ENCODE measurements around the gene ABHD2. TPM values are rescaled to one million over a fixed set of nuclear protein-coding genes. Genes with fewer than 3 reads are reported as not detected.

ABHD2 gene
- total RNA-seq, 1 donor from 2014 or later, result 32.3 TPM

GRCh38 chr15:89149501-89150101, 61.3 kb downstream of the ABHD2 start:
- TF ChIP-seq CTCF (IDR thresholded peaks at IDR 0.05; ENCODE audit: unreplicated experiment), result no peak
- Mint-ChIP-seq H3K27ac (ENCODE audit: unreplicated experiment) (no peak overlapping the region), H3K36me3 (ENCODE audit: low read depth, unreplicated experiment) (no peaks in the 10 kb centered on the region), H3K4me3 (ENCODE audit: unreplicated experiment) (no peak overlapping the region), H3K9me3 (ENCODE audit: unreplicated experiment) (no peaks in the 10 kb centered on the region), H3K4me1 (ENCODE audit: unreplicated experiment) (peaks cover 17% of the 10 kb centered on the region), H3K27me3 (ENCODE audit: unreplicated experiment) (no peaks in the 10 kb centered on the region)
- no peak for DNase-seq (ENCODE audit: low spot score)

- no peaks in the 10 kb centered on the region for H3K9me3 Mint-ChIP-seq (ENCODE audit: unreplicated experiment)
- no peak for TF ChIP-seq CTCF (IDR thresholded peaks at IDR 0.05; ENCODE audit: unreplicated experiment)
- peaks cover 17% of the 10 kb centered on the region for H3K4me1 Mint-ChIP-seq (ENCODE audit: unreplicated experiment)
- no peaks in the 10 kb centered on the region for H3K27me3 Mint-ChIP-seq (ENCODE audit: unreplicated experiment)
- no peak overlapping the region for H3K4me3 Mint-ChIP-seq (ENCODE audit: unreplicated experiment)
- no peak overlapping the region for H3K27ac Mint-ChIP-seq (ENCODE audit: unreplicated experiment)
- DNase-seq (ENCODE audit: low spot score), result no peak
- peaks cover 3% of the 10 kb centered on the region for H3K36me3 Mint-ChIP-seq (ENCODE audit: low read depth, unreplicated experiment)
These were observed 62.0 kb downstream of the ABHD2 start for GRCh38 chr15:89150287-89150686.

GRCh38 chr15:89150762-89151664, 62.8 kb downstream of the ABHD2 start:
- peaks cover 7% of the 10 kb centered on the region for H3K36me3 Mint-ChIP-seq (ENCODE audit: low read depth, unreplicated experiment)
- no peak overlapping the region for H3K27ac Mint-ChIP-seq (ENCODE audit: unreplicated experiment)
- H3K27me3 Mint-ChIP-seq (ENCODE audit: unreplicated experiment), result no peaks in the 10 kb centered on the region

GRCh38 chr15:89155122-89155521, 66.9 kb downstream of the ABHD2 start:
- DNase-seq (ENCODE audit: low spot score), result no peak
- peaks cover 7% of the 10 kb centered on the region for H3K36me3 Mint-ChIP-seq (ENCODE audit: low read depth, unreplicated experiment)
- no peak for TF ChIP-seq CTCF (IDR thresholded peaks at IDR 0.05; ENCODE audit: unreplicated experiment)
- H3K4me1 Mint-ChIP-seq (ENCODE audit: unreplicated experiment), result peaks cover 11% of the 10 kb centered on the region
- peak overlapping the region; percentile 23 for H3K4me3 Mint-ChIP-seq (ENCODE audit: unreplicated experiment)
- no peaks in the 10 kb centered on the region for H3K9me3 Mint-ChIP-seq (ENCODE audit: unreplicated experiment)
- H3K27ac Mint-ChIP-seq (ENCODE audit: unreplicated experiment), result no peak overlapping the region
- H3K27me3 Mint-ChIP-seq (ENCODE audit: unreplicated experiment), result no peaks in the 10 kb centered on the region

More at GRCh38 chr15:89150762-89151664, 62.8 kb downstream of the ABHD2 start:
- no peak for TF ChIP-seq CTCF (IDR thresholded peaks at IDR 0.05; ENCODE audit: unreplicated experiment)
- DNase-seq (ENCODE audit: low spot score), result no peak
- peaks cover 17% of the 10 kb centered on the region for H3K4me1 Mint-ChIP-seq (ENCODE audit: unreplicated experiment)
- no peak overlapping the region for H3K4me3 Mint-ChIP-seq (ENCODE audit: unreplicated experiment)
- H3K9me3 Mint-ChIP-seq (ENCODE audit: unreplicated experiment), result no peaks in the 10 kb centered on the region

GRCh38 chr15:89155656-89156055, 67.4 kb downstream of the ABHD2 start:
- no peak for TF ChIP-seq CTCF (IDR thresholded peaks at IDR 0.05; ENCODE audit: unreplicated experiment)
- H3K4me1 Mint-ChIP-seq (ENCODE audit: unreplicated experiment), result peaks cover 5% of the 10 kb centered on the region
- H3K4me3 Mint-ChIP-seq (ENCODE audit: unreplicated experiment), result peak overlapping the region; percentile 23
- peaks cover 7% of the 10 kb centered on the region for H3K36me3 Mint-ChIP-seq (ENCODE audit: low read depth, unreplicated experiment)
- H3K27me3 Mint-ChIP-seq (ENCODE audit: unreplicated experiment), result no peaks in the 10 kb centered on the region
- no peak overlapping the region for H3K27ac Mint-ChIP-seq (ENCODE audit: unreplicated experiment)
- DNase-seq (ENCODE audit: low spot score), result no peak
- H3K9me3 Mint-ChIP-seq (ENCODE audit: unreplicated experiment), result no peaks in the 10 kb centered on the region

All from endothelial cell (in vitro differentiated cells).